ENCODE measurements around the gene DNASE1L1. TPM values are rescaled to one million over a fixed set of nuclear protein-coding genes. Genes with fewer than 3 reads are reported as not detected.

DNASE1L1 gene
- polyA plus RNA-seq, 3 donors = 7.5 to 26.6 (median 18.6) TPM

DNA sequence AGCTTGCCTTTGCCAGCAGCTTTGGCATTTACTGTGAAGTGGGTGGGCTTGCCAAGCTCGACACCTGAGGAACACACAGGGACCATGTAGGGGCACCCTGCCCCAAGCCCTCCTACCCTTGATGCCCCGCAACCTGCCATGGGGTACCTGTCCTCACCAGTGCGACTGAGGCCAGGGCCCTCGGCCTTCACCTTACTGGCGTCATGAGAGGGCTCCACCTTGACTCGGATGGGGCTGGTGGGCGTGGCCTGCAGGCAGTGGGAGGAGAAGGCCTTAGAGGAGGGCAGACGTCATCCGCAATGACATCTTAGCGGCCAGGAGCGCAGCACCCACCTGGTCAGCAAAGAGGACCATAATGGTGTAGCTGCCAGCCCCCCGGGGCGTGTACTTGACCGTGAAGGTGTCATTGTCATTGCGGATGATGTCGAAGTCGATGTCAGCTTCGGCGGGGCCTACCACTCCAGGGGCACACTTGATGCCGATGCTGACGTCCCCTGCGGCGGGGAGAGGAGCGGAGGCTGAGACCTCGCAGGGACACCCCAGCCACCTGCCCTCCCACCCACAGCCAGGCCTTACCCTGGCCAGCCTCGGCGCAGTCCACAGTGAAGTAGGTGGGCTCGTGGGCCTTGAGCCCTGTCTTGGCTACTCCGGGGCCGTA, 46.8 kb downstream of the DNASE1L1 start:
- no peak overlapping the region for H3K27ac ChIP-seq (ENCODE audit: low read depth, low read length)
- WGBS, 3 donors = 90 to 94% (median 91%) methylated on average over 24 to 30 of the region's 30 CpGs

DNA sequence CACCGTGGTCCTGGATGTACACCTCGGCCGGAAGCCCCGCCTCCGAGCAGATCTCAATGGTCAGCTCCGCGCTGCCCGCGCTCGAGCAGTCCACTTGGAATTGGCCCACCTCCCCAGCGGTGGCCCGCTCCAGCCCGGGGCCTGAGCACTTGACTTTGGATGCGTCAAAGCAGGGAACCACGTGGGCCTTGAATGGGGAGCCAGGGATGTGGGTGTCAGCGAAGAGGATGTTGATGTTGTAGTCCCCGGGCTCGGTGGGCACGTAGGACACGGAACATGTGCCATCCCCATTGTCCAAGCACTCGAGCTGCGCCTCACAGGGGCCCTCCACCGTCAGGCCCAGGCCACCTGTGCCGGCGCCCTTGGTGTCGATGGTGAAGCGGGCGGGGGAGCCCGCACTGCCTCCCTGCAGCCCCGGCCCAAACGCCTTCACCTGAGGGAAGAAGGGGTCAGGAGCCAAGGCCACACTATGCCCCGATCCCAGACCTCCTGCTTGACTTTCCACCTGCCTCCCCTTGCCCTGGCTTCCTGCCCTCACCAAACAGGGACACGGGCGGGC, 48.8 kb downstream of the DNASE1L1 start:
- no peak overlapping the region for H3K27ac ChIP-seq (ENCODE audit: low read depth, low read length)
- WGBS, 3 donors = 86 to 92% (median 92%) methylated on average over 11 to 34 of the region's 34 CpGs

DNA sequence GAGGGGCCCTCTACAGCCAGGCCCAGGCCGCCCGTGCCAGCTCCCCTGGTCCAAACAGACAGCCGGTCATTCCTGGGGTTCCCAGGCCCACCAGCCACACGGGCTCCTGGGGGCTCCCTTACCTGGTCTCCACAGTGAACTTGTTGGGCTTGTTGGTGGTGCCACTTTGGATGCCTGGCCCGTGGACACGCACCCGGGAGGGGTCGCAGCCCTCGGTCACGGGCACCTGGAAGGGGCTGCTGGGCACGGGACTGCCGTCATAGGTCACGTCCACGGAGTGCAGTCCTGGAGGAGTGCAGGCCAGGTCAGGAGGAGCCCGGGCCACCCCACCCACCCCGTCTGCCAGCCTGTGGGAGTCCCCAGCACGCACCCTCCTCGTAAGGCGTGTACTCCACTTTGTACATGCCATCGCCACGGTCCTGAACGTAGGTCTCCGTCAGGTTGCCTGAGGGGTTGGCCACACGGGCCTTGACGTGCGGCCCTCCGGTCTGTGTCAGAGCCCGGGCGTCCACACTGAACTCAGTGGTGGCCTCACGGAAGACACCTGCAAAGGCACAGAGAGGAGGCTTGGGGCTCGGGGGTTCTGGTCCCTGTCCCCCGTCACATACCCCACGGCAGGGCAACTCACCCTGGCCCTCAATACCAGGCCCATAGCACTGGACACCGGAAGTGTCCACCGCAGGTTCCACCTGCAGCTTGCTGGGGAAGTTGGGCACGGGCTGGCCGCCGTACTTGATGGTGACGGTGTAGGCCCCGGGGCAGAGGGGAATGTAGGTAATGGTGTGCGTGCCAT, 49.5 kb downstream of the DNASE1L1 start:
- 90 to 94% (median 92%) methylated on average over 38 to 41 of the region's 41 CpGs for WGBS, 3 donors
- no peak overlapping the region for H3K27ac ChIP-seq (ENCODE audit: low read depth, low read length)

DNA sequence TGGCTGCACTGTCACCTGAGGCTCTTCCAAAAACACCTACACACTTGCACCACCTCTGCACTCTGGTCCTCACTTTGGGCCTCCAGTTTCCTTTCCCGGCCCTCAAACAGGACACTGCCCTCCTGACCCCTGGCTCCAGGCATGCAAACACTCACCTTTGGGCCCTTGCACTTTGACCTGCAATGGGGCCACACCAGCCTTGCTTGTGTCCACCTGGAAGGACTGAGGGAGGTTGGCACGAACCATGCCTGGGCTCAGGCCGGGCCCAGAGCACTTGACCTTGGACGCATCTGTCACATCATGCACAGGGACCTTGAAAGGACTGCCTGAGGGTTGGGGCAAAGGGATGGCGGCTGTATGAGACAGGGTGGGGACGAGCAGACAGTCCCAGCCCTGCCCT, 50.2 kb downstream of the DNASE1L1 start:
- 43 to 93% (median 85%) methylated on average over 6 of the region's 6 CpGs for WGBS, 3 donors
- no peak overlapping the region for H3K27ac ChIP-seq (ENCODE audit: low read depth, low read length)

DNA sequence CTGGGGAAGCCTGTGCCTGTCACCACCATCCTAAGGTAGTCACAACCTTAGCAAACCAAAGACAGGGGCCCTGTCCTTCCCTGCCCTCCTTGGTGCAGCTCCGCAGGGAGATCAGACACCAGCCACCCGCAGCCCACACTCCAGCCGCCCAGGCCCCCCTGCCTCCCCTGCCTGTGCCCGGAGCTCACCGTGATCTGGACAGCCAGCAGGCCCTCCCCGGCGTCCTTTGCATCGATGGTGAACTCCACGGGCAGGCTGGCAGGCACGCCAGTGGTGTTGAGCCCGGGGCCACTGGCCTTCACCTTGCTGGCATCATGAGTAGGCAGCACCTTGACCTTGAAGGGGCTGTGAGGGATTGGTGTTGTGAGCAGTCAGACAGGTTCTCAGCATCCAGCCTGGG, 51.0 kb downstream of the DNASE1L1 start:
- no peak overlapping the region for H3K27ac ChIP-seq (ENCODE audit: low read depth, low read length)
- 85 to 92% (median 88%) methylated on average over 8 to 11 of the region's 11 CpGs for WGBS, 3 donors

DNA sequence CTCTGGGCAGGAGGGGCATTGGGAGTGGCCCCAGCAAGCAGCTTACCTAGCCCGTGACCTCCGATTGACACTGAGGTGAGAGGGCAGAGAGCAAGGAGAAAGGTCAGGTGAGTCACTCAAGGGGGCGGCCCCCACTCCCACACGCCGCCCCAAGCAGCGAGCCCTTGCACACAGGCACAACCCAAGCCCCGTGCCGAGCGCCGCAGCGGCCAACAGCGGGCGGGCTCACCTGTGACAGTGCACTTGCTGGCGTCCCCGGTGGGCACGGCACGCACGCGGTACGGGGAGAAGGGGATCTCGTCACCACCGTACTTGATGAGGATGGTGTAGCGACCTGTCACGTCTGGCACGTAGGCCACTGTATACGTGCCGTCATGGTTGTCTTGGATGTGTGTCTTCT, 51.8 kb downstream of the DNASE1L1 start:
- H3K27ac ChIP-seq (ENCODE audit: low read depth, low read length) = no peak overlapping the region
- 90 to 92% (median 90%) methylated on average over 27 of the region's 27 CpGs for WGBS, 3 donors

DNA sequence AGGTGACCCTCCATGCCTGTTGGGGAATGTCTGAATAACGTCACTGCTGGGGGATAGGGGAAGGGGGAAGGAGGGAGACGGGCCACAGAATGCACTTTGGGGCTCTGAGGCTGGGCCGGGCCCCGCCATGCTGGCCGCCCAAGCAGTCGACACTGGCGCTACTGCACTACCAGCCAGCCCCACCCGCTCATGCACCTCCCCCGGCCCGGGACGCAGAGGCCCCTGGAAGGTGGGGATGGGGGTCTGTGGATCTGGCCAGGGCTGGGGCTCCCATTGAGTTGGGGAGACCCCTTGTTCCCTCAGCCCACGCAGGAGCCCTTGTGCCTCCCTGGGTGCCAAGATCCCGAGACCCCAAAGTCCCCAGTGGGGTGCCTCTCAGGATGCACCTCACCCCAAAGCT, 52.5 kb downstream of the DNASE1L1 start:
- no peak overlapping the region for H3K27ac ChIP-seq (ENCODE audit: low read depth, low read length)
- WGBS, 3 donors = 85 to 93% (median 86%) methylated on average over 5 to 13 of the region's 13 CpGs

DNA sequence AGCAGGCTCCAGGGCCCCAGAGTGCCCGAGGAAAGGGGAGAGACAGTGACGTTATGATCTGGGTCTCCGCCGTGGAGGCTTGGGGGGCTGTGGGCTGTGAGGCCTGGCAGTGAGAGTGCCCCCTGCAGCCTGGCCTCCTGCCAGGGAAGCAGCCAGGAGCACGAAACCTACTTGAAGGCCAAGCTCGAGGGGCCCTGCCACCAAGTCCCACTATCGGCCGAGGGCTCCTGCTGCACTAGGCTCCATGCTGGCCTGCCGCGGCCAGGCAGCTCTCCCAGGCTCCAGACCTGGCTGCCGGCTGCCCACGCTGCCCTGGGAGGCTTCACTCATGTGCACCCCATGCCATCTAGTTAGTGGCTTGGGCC, 53.3 kb downstream of the DNASE1L1 start:
- no peak overlapping the region for H3K27ac ChIP-seq (ENCODE audit: low read depth, low read length)
- 71 to 100% (median 90%) methylated on average over 1 to 12 of the region's 12 CpGs for WGBS, 3 donors

DNA sequence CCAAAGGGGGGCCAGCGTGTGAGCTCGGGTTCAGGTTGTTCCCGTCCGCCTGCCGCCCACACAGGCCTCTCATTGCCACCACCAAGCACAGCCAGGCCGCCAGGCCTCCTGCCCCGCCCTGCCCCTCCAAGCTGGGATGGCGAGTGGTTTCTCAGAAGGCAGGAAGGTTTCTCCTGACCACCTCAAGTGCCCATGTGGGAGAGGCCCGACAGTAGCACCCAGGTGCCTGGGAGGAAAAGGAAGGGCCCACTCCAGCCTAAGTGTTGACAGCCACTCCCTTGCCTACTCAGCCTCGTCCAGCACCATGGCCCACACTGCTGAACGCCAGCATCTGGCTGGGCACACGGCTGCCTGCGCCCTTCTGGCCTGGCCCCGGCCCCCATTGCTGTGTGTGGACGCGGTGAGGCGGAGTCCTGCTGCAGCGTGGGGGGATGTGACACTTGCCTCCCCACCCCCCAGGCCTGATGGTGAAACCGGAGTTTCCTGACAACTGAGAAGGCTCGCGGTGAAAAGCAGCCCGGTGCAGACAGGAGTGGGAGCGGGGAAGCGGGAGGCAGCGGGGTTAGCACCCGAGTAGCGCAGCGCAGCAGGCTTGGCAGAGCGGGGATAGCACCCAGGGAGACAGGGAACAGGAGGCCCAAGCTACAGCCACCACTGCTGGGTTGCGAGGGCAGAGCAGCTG, 53.8 kb downstream of the DNASE1L1 start:
- 73 to 83% (median 81%) methylated on average over 22 to 30 of the region's 30 CpGs for WGBS, 3 donors
- H3K27ac ChIP-seq (ENCODE audit: low read depth, low read length) = no peak overlapping the region

DNA sequence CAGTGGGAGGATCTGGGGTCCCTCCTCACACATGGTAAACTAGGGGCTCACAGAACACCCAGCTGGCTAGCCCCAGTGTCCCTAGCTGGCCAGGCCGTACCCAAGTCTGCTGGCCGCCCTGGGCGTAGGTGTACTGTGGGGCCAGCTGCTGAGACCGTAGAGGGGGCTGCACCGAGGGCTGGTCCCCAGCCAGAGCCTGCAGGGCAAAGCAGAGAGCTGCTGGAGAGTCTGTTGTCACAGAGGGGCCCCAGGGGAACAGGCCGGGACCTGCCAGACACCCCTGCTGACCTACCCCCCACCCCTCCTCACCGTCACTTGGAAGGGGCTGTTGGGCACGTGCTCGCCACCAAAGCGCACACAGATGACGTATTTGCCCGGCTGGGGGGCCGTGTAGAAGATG, 54.5 kb downstream of the DNASE1L1 start:
- H3K27ac ChIP-seq (ENCODE audit: low read depth, low read length) = no peak overlapping the region
- WGBS, 3 donors = 83 to 91% (median 86%) methylated on average over 9 to 13 of the region's 13 CpGs

DNA sequence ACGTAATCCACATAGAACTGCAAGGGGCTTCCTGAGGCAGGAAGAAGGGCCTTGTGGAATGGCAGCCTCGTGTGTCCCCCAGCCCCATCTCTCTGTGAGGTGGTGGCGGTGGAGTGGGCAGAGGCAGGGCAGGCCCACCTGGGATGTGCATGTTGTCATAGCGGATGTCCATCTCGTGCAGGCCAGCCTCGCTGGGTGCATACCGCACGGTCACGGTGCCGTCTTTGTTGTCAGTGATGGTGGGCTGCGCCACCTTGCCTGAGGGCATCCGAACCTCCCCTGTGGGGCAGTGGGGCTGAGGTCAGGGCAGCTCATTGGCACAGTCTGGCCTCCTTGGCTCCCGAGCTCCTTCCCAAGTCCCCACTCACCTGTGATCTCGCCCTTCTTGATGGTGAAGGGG, 55.0 kb downstream of the DNASE1L1 start:
- no peak overlapping the region for H3K27ac ChIP-seq (ENCODE audit: low read depth, low read length)
- 84 to 92% (median 89%) methylated on average over 11 to 14 of the region's 14 CpGs for WGBS, 3 donors

DNA sequence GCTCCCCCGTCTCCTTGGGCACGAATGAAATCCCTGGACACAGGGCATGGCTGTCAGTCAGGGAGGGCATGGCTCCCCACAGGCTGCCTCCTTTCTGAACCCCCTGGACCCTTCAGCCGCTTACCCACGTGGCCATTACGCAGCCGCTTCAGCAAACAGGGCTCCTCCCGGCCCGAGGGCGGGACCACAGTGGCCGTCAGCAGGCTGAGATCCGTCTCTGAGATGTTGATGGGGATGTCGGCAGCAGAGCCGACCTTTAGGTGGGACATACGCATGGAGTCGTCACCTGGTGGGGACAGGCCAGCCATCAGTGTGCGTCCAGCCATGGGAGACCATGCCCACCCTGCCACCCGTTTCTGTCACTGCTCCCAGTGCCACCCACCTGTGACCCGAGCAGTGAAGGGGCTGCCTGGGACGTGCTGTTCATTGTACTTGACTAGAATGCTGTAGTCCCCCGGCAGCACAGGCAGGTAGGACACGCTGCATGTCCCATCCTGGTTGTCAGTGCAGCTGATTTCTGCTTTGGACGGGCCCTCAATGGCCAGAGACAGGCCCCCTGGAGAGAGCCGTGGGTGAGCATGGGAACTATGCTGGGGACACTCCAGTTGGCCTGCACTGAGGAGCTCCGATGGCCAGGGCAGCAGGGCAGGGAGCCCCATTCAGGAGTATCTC, 55.7 kb downstream of the DNASE1L1 start:
- 86 to 89% (median 87%) methylated on average over 19 to 24 of the region's 24 CpGs for WGBS, 3 donors
- H3K27ac ChIP-seq (ENCODE audit: low read depth, low read length) = no peak overlapping the region

DNA sequence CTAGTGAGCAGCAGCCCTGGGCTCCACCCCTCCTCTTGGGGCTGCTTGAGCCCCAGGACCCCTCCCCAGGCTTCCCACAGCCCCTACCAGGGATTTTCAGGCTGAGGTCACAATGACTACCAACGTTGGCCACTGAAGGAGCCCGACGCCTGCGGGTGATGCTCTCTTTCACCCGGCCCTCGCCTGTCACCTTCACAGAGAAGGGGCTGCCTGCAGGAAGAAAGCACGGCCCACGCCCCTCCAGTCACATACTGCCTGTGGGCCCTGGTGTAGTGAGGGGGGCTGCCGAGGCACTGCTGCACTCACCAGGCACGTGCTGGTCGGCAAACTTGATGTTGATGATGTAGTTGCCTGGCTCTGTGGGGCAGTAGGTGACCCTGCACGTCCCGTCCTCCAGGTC, 56.6 kb downstream of the DNASE1L1 start:
- no peak overlapping the region for H3K27ac ChIP-seq (ENCODE audit: low read depth, low read length)
- 84 to 93% (median 87%) methylated on average over 5 to 13 of the region's 13 CpGs for WGBS, 3 donors

DNA sequence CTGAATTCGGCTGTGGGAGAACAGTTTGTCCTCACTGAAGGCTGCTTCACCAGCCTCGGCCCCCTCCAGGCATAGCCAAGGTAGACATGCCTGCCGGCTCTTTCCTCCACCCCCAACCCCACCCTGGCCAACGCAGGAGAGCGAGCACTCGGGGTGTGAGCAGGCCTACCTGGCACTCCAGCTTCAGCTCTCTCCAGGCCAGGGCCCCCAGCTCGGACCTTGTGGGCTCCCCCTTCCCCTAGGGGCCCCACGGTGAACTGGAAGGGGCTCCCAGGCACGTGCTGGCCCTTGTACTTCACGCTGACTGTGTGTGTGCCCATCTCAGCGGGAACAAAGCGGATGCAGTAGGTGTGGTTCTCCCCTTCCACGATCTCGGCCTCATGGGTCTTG, 57.0 kb downstream of the DNASE1L1 start:
- WGBS, 3 donors = 86 to 93% (median 86%) methylated on average over 9 to 14 of the region's 14 CpGs
- H3K27ac ChIP-seq (ENCODE audit: low read depth, low read length) = no peak overlapping the region

Other genes starting within 250 kb of the DNASE1L1 start
- gene OPN1MW, start 226.7 kb downstream of the DNASE1L1 start, polyA plus RNA-seq = not detected
- not detected for gene OPN1MW2, start 189.5 kb downstream of the DNASE1L1 start, polyA plus RNA-seq
- not detected for gene OPN1MW3, start 151.7 kb downstream of the DNASE1L1 start, polyA plus RNA-seq
- gene TEX28, start 114.1 kb downstream of the DNASE1L1 start, polyA plus RNA-seq = not detected
- under 1 TPM; 0.05 to 0.40 (median 0.11) TPM for gene TKTL1, start 113.5 kb downstream of the DNASE1L1 start, polyA plus RNA-seq
- gene FLNA, start 34.6 kb downstream of the DNASE1L1 start, polyA plus RNA-seq = 100 to 1,000 TPM; 118 to 552 (median 446) TPM
- 100 to 1,000 TPM in 1 of 3 donors, 10 to 100 TPM in 2; 66.4 to 115 (median 90.5) TPM for gene EMD, start 30.0 kb downstream of the DNASE1L1 start, polyA plus RNA-seq
- gene RPL10, start 10.9 kb downstream of the DNASE1L1 start, polyA plus RNA-seq = 1,000 to 10,000 TPM; 6,483 to 8,176 (median 7,781) TPM
- gene TAFAZZIN, start 2.3 kb upstream of the DNASE1L1 start, polyA plus RNA-seq = 10 to 100 TPM; 22.4 to 45.8 (median 35.2) TPM
- gene ATP6AP1, start 19.4 kb upstream of the DNASE1L1 start, polyA plus RNA-seq = 10 to 100 TPM; 30.9 to 68.7 (median 45.9) TPM
- 10 to 100 TPM; 50.7 to 95.3 (median 94.8) TPM for gene GDI1, start 27.9 kb upstream of the DNASE1L1 start, polyA plus RNA-seq
- gene FAM50A, start 34.9 kb upstream of the DNASE1L1 start, polyA plus RNA-seq = 100 to 1,000 TPM in 2 of 3 donors, 10 to 100 TPM in 1; 52.0 to 111 (median 106) TPM
- 10 to 100 TPM in 1 of 3 donors, 1 to 10 TPM in 2; 6.3 to 11.6 (median 9.7) TPM for gene PLXNA3, start 49.0 kb upstream of the DNASE1L1 start, polyA plus RNA-seq
- gene LAGE3, start 70.0 kb upstream of the DNASE1L1 start, polyA plus RNA-seq = 10 to 100 TPM; 20.6 to 30.0 (median 23.1) TPM
- gene UBL4A, start 77.4 kb upstream of the DNASE1L1 start, polyA plus RNA-seq = 10 to 100 TPM; 20.6 to 35.4 (median 24.3) TPM
- gene SLC10A3, start 81.4 kb upstream of the DNASE1L1 start, polyA plus RNA-seq = 10 to 100 TPM; 19.4 to 26.7 (median 25.0) TPM
- gene FAM3A, start 107.0 kb upstream of the DNASE1L1 start, polyA plus RNA-seq = 10 to 100 TPM; 48.9 to 61.5 (median 49.3) TPM
- gene G6PD, start 137.6 kb upstream of the DNASE1L1 start, polyA plus RNA-seq = 10 to 100 TPM; 17.6 to 88.4 (median 33.6) TPM
- gene IKBKG, start 138.4 kb upstream of the DNASE1L1 start, polyA plus RNA-seq = 10 to 100 TPM; 10.6 to 29.0 (median 20.2) TPM
- under 1 TPM in 1 of 3 donors, not detected in 2; 0.51 TPM for gene CTAG1A, start 175.9 kb upstream of the DNASE1L1 start, polyA plus RNA-seq
- under 1 TPM in 1 of 3 donors, not detected in 2; 0.59 TPM for gene CTAG1B, start 210.0 kb upstream of the DNASE1L1 start, polyA plus RNA-seq
- gene CTAG2, start 244.3 kb upstream of the DNASE1L1 start, polyA plus RNA-seq = 1 to 10 TPM in 1 of 3 donors, not detected in 2; 8.5 TPM

Data from adipose tissue (tissue), 3 donors.